GM21825 (cell line): ENCODE data around the gene ARHGAP24.
A peak's percentile ranks its signal among the peaks of the same experiment; 100 is the strongest.

Experiments used
- ATAC-seq: cut with Tn5 transposase; IDR thresholded peaks from one replicate; pipeline ENCODE4 v1.9.1; 2021; ENCODE audit warnings: mild to moderate bottlenecking, moderate library complexity; ENCODE audit not compliant: unreplicated experiment

Gene ARHGAP24

GRCh38 chr4:85732124-85732523, 257.2 kb downstream of the ARHGAP24 start:
- ATAC-seq, result no peak

- ATAC-seq, result no peak
These were observed 258.8 kb downstream of the ARHGAP24 start for GRCh38 chr4:85733798-85734197.

GRCh38 chr4:85734424-85734831, 259.5 kb downstream of the ARHGAP24 start:
- ATAC-seq, result no peak

- no peak for ATAC-seq
These were observed 261.6 kb downstream of the ARHGAP24 start for GRCh38 chr4:85736571-85736970.

GRCh38 chr4:85737254-85737653, 262.3 kb downstream of the ARHGAP24 start:
- ATAC-seq, result no peak

GRCh38 chr4:85738721-85739120, 263.8 kb downstream of the ARHGAP24 start:
- no peak for ATAC-seq

GRCh38 chr4:85740431-85740861, 265.5 kb downstream of the ARHGAP24 start:
- ATAC-seq, result no peak

- ATAC-seq, result no peak
These were observed 266.4 kb downstream of the ARHGAP24 start for GRCh38 chr4:85741381-85741780.

- ATAC-seq, result no peak
These were observed 267.1 kb downstream of the ARHGAP24 start for GRCh38 chr4:85741921-85742591.

- no peak for ATAC-seq
These were observed 270.0 kb downstream of the ARHGAP24 start for GRCh38 chr4:85744950-85745349.

- no peak for ATAC-seq
These were observed 271.0 kb downstream of the ARHGAP24 start for GRCh38 chr4:85745939-85746338.

GRCh38 chr4:85747882-85748491, 273.0 kb downstream of the ARHGAP24 start:
- peak; percentile 63 for ATAC-seq

- no peak for ATAC-seq
These were observed 273.7 kb downstream of the ARHGAP24 start for GRCh38 chr4:85748654-85749053.

GRCh38 chr4:85751866-85752265, 276.9 kb downstream of the ARHGAP24 start:
- no peak for ATAC-seq

GRCh38 chr4:85755285-85755684, 280.3 kb downstream of the ARHGAP24 start:
- ATAC-seq, result no peak

- no peak for ATAC-seq
These were observed 282.0 kb downstream of the ARHGAP24 start for GRCh38 chr4:85756938-85757337.

GRCh38 chr4:85759388-85759787, 284.4 kb downstream of the ARHGAP24 start:
- ATAC-seq, result no peak

- ATAC-seq, result no peak
These were observed 285.6 kb downstream of the ARHGAP24 start for GRCh38 chr4:85760511-85760910.

GRCh38 chr4:85761803-85762528, 287.0 kb downstream of the ARHGAP24 start:
- ATAC-seq, result no peak

GRCh38 chr4:85762529-85762871, 287.6 kb downstream of the ARHGAP24 start:
- ATAC-seq, result no peak

- no peak for ATAC-seq
These were observed 288.3 kb downstream of the ARHGAP24 start for GRCh38 chr4:85763202-85763601.

- no peak for ATAC-seq
These were observed 292.7 kb downstream of the ARHGAP24 start for GRCh38 chr4:85767649-85768048.
